ENCODE results near the gene DCTD. TPM values are rescaled to one million over a fixed set of nuclear protein-coding genes. Genes with fewer than 3 reads are reported as not detected.

Gene DCTD
- total RNA-seq, 4 donors from 2014 or later: 35.8 to 69.4 (median 60.1) TPM

- Histone ChIP-seq H3K36me3 (peaks cover 0 to 95% of the 10 kb centered on the region in 2 donors), H3K4me1 (no peaks in the 10 kb centered on the region), H3K4me3 (no peak overlapping the region), H3K27me3 (no peaks in the 10 kb centered on the region), H3K27ac (no peak overlapping the region), H3K9me3 (no peaks in the 10 kb centered on the region)
- WGBS, 2 donors (ENCODE audit: low coverage in 1 of 2): 96 to 100% methylated on average over 1 to 4 of the region's 19 CpGs
- ATAC-seq: no peak
- TF ChIP-seq POLR2A (IDR thresholded peaks at IDR 0.05) (no peak), CTCF (IDR thresholded peaks at IDR 0.05) (no peak), POLR2AphosphoS5 (IDR thresholded peaks at IDR 0.05) (no peak), EP300 (IDR thresholded peaks at IDR 0.05) (no peak)
Observed at GRCh38 chr4:182893474-182894080, 23.6 kb downstream of the DCTD start.

DNA sequence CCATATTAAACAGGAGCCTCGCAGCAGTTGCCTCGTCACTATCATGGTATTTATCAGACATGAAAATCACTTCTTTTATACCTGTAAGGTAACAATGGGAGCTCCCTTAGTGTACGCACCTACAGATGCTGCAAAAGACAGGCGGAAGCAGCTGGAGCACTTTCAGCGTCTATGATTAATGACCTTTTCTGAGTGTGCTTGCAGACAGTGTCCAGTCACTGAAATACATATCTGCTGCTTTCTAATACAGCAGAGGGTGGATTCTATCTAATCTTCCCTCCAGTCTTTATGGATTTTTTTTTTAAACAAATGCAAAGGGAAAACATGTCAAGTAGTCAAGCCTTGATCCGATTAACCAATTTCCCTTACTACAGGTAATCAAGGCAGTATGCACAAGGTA lies 24.1 kb downstream of the DCTD start:
- Histone ChIP-seq H3K36me3 (peaks cover 0 to 95% of the 10 kb centered on the region in 2 donors), H3K27me3 (no peaks in the 10 kb centered on the region), H3K4me1 (no peaks in the 10 kb centered on the region), H3K4me3 (no peak overlapping the region), H3K27ac (no peak overlapping the region), H3K9me3 (no peaks in the 10 kb centered on the region)
- ATAC-seq: no peak
- 91 to 100% methylated on average over 2 to 6 of the region's 6 CpGs for WGBS, 2 donors (ENCODE audit: low coverage in 1 of 2)
- no peak for TF ChIP-seq POLR2AphosphoS5 (IDR thresholded peaks at IDR 0.05)
- no peak for TF ChIP-seq POLR2A (IDR thresholded peaks at IDR 0.05)
- TF ChIP-seq CTCF (IDR thresholded peaks at IDR 0.05): no peak
- TF ChIP-seq EP300 (IDR thresholded peaks at IDR 0.05): no peak

DNA sequence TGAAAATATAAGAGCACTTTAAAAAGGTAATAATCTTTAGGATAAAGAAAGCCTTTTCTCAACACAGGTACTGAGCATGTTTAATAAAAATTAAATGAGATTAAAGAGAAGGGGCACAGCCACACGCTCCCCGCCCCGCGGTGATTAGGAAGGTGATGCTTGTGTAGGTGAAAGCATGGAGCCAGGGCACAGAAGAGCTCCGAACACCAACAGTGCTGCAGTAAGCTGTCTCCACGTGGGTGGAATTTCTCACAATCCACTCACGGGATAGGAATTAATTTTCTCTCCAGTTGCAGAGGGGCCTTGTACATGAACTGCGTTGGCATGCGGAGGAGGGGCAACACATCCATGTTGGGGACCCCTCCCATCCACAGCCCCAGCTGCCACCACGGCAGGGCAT lies 27.0 kb downstream of the DCTD start:
- Histone ChIP-seq H3K4me1 (peaks cover 0 to 13% (median 0%) of the 10 kb centered on the region in 3 donors), H3K36me3 (peaks cover 0 to 91% of the 10 kb centered on the region in 2 donors), H3K4me3 (no peak overlapping the region), H3K27me3 (no peaks in the 10 kb centered on the region), H3K9me3 (peaks cover 0 to 3% (median 0%) of the 10 kb centered on the region in 3 donors), H3K27ac (no peak overlapping the region)
- WGBS, 2 donors (ENCODE audit: low coverage in 1 of 2): 86 to 93% methylated on average over 7 to 9 of the region's 10 CpGs
- TF ChIP-seq CTCF (IDR thresholded peaks at IDR 0.05) (no peak), POLR2A (IDR thresholded peaks at IDR 0.05) (no peak), POLR2AphosphoS5 (IDR thresholded peaks at IDR 0.05) (no peak), EP300 (IDR thresholded peaks at IDR 0.05) (no peak)
- ATAC-seq: no peak

- H3K4me1 ChIP-seq: peaks cover 0 to 13% (median 0%) of the 10 kb centered on the region in 3 donors
- no peaks in the 10 kb centered on the region for H3K27me3 ChIP-seq
- TF ChIP-seq CTCF (IDR thresholded peaks at IDR 0.05) (no peak), EP300 (IDR thresholded peaks at IDR 0.05) (no peak), POLR2AphosphoS5 (IDR thresholded peaks at IDR 0.05) (no peak), POLR2A (IDR thresholded peaks at IDR 0.05) (no peak)
- no peak overlapping the region for H3K27ac ChIP-seq
- H3K9me3 ChIP-seq: peaks cover 0 to 6% (median 0%) of the 10 kb centered on the region in 3 donors
- H3K4me3 ChIP-seq: no peak overlapping the region
- ATAC-seq: no peak
- WGBS, 2 donors (ENCODE audit: low coverage in 1 of 2): 55 to 61% methylated on average over 2 to 4 of the region's 4 CpGs
- peaks cover 0 to 84% of the 10 kb centered on the region in 2 donors for H3K36me3 ChIP-seq
Observed at GRCh38 chr4:182888891-182889290, 28.3 kb downstream of the DCTD start.

- TF ChIP-seq POLR2A (IDR thresholded peaks at IDR 0.05) (no peak), POLR2AphosphoS5 (IDR thresholded peaks at IDR 0.05) (no peak), CTCF (IDR thresholded peaks at IDR 0.05) (no peak), EP300 (IDR thresholded peaks at IDR 0.05) (no peak)
- H3K9me3 ChIP-seq: peaks cover 0 to 6% (median 0%) of the 10 kb centered on the region in 3 donors
- no peak for ATAC-seq
- H3K27me3 ChIP-seq: no peaks in the 10 kb centered on the region
- peaks cover 0 to 80% of the 10 kb centered on the region in 2 donors for H3K36me3 ChIP-seq
- H3K4me1 ChIP-seq: peaks cover 0 to 13% (median 0%) of the 10 kb centered on the region in 3 donors
- WGBS, 2 donors (ENCODE audit: low coverage in 1 of 2): 93 to 98% methylated on average over 7 to 8 of the region's 9 CpGs
- no peak overlapping the region for H3K27ac ChIP-seq
- no peak overlapping the region for H3K4me3 ChIP-seq
Observed at GRCh38 chr4:182886768-182887167, 30.4 kb downstream of the DCTD start.

Data from gastroesophageal sphincter (tissue), 4 donors.